Caco-2 (cell line): Measurements from ENCODE around the gene AKT2. TPM values are rescaled to one million over a fixed set of nuclear protein-coding genes. Genes with fewer than 3 reads are reported as not detected.

Source experiments
- BruUV-seq: library from RNA; stranded (reverse); fragments of 400-500 nt; replicated peaks from 2 replicates; lab custom pipeline; 2021; lab: Mats Ljungman, UMichigan
- CTCF ChIA-PET: fragments of 300-600 bp; sonication (Branson Sonifier 250); formaldehyde crosslinking; loops from one replicate; lab custom pipeline; 2022; ENCODE audit warnings: antibody characterized with exemption; lab: Charles Lee
- POLR2A ChIA-PET: fragments of 300-600 bp; sonication (Branson Sonifier 250); formaldehyde crosslinking; loops from one replicate; lab custom pipeline; 2022; ENCODE audit warnings: antibody characterized with exemption; lab: Charles Lee
- DNase-seq, 2 experiments: peaks; one replicate each; pipeline versions ENCODE4 v3.0.0 to v3.0.0-alpha.2; 2020 to 2022
- H3K27me3 ChIP-seq: replicated peaks from 2 replicates; pipeline ENCODE4 v1.6.0; 2011; ENCODE audit warnings: low read length; ENCODE audit not compliant: control insufficient read depth, insufficient read depth
- H3K36me3 ChIP-seq: 2 replicates; pipeline ENCODE4 v1.5.1; 2011; ENCODE audit warnings: low read length; ENCODE audit not compliant: control insufficient read depth, insufficient read depth
- H3K4me1 ChIP-seq: fragments of 250-450 bp; sonication (Bioruptor Pico); 2 replicates; pipeline ENCODE4 v1.5.1; 2020; ENCODE audit warnings: mild to moderate bottlenecking
- H3K4me3 ChIP-seq: 2 replicates; pipeline ENCODE4 v1.5.1; 2011; ENCODE audit warnings: low read depth, mild to moderate bottlenecking, control low read depth, low read length
- H3K9me3 ChIP-seq: fragments of 250-450 bp; sonication (Bioruptor Pico); 2 replicates; pipeline ENCODE4 v1.5.1; 2020; ENCODE audit warnings: mild to moderate bottlenecking, moderate library complexity
- H3K27ac Mint-ChIP-seq: one replicate; pipeline ENCODE4 v1.8.0; 2022; ENCODE audit warnings: mixed read lengths; ENCODE audit not compliant: unreplicated experiment
- H3K27me3 Mint-ChIP-seq: one replicate; pipeline ENCODE4 v1.8.0; 2022; ENCODE audit warnings: mixed read lengths; ENCODE audit not compliant: insufficient read depth, unreplicated experiment
- H3K36me3 Mint-ChIP-seq: one replicate; pipeline ENCODE4 v1.8.0; 2022; ENCODE audit warnings: mild to moderate bottlenecking, mixed read lengths; ENCODE audit not compliant: insufficient read depth, unreplicated experiment
- H3K4me1 Mint-ChIP-seq: one replicate; pipeline ENCODE4 v1.8.0; 2022; ENCODE audit warnings: low read depth, mixed read lengths; ENCODE audit not compliant: unreplicated experiment
- H3K4me3 Mint-ChIP-seq: one replicate; pipeline ENCODE4 v1.8.0; 2022; ENCODE audit warnings: mild to moderate bottlenecking, moderate library complexity, mixed read lengths; ENCODE audit not compliant: unreplicated experiment
- H3K9me3 Mint-ChIP-seq: one replicate; pipeline ENCODE4 v1.8.0; 2022; ENCODE audit warnings: mixed read lengths; ENCODE audit not compliant: unreplicated experiment
- intact Hi-C: fragments of 100-400 bp; cut with micrococcal nuclease; formaldehyde crosslinking; loops from one replicate; pipeline ENCODE4 v1.10.0; 2022; ENCODE audit not compliant: unreplicated experiment
- total RNA-seq: library from RNA; stranded (reverse); gene quantifications from 2 replicates; pipeline ENCODE4 v1.2.3, GENCODE V29; 2022
- TF ChIP-seq, protein P1 (sequence below), 2 experiments: fragments of 200-600 bp in 1 of 2; IDR thresholded peaks; 1 replicate in 1 of 2; 2 replicates in 1 of 2; pipeline versions ENCODE4 v1.5.1 to v1.8.0; 2011 to 2022; ENCODE audit warnings: antibody characterized with exemption in 1 of 2, control low read depth in 1 of 2, inconsistent platforms in 1 of 2, low read depth in 1 of 2, low read length in 1 of 2, mild to moderate bottlenecking in 1 of 2, moderate library complexity in 1 of 2; ENCODE audit not compliant: insufficient read depth in 1 of 2, severe bottlenecking in 1 of 2, unreplicated experiment in 1 of 2

Gene AKT2
- total RNA-seq, 1 experiment from 2014 or later, result 169 TPM

DNA sequence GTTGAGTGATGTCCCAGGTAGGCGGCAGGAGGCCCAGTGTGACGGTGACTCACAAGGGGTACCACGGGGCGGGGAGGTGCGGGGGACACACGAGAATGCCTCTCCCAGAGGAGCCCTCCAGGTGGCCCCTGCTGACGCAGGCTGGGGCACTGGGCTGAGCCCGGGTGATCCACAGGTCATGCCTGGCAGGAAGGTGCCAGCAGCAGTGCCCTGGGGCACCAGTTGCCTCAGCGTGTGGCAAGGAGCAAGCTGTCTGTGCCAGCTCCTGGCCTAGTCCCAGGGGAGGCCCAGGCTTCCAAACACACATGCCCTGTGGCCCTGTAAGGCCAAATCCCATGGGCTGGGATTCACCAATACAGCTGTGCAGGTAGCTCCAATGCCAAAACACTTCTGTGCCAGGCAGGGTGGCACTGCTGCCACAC, 28.0 kb downstream of the AKT2 start:
- H3K9me3 ChIP-seq, result no peaks in the 10 kb centered on the region
- H3K4me3 ChIP-seq, result no peak overlapping the region
- H3K36me3 Mint-ChIP-seq, result peaks cover 29% of the 10 kb centered on the region
- H3K4me1 ChIP-seq, result peaks cover 12% of the 10 kb centered on the region
- no peaks in the 10 kb centered on the region for H3K27me3 Mint-ChIP-seq
- ChIA-PET CTCF (no interaction called here), POLR2A (no interaction called here)
- H3K4me3 Mint-ChIP-seq, result no peak overlapping the region
- peaks cover 12% of the 10 kb centered on the region for H3K4me1 Mint-ChIP-seq
- intact Hi-C loops, result no loop called here
- no peaks in the 10 kb centered on the region; the same call in 1 of the 2 replicates for H3K36me3 ChIP-seq
- H3K9me3 Mint-ChIP-seq, result no peaks in the 10 kb centered on the region
- no TSS peak for BruUV-seq
- H3K27me3 ChIP-seq, result no peaks in the 10 kb centered on the region
- no peak overlapping the region for H3K27ac Mint-ChIP-seq
- TF ChIP-seq, protein P1, sequence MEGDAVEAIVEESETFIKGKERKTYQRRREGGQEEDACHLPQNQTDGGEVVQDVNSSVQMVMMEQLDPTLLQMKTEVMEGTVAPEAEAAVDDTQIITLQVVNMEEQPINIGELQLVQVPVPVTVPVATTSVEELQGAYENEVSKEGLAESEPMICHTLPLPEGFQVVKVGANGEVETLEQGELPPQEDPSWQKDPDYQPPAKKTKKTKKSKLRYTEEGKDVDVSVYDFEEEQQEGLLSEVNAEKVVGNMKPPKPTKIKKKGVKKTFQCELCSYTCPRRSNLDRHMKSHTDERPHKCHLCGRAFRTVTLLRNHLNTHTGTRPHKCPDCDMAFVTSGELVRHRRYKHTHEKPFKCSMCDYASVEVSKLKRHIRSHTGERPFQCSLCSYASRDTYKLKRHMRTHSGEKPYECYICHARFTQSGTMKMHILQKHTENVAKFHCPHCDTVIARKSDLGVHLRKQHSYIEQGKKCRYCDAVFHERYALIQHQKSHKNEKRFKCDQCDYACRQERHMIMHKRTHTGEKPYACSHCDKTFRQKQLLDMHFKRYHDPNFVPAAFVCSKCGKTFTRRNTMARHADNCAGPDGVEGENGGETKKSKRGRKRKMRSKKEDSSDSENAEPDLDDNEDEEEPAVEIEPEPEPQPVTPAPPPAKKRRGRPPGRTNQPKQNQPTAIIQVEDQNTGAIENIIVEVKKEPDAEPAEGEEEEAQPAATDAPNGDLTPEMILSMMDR (IDR thresholded peaks at IDR 0.05; ENCODE audit: insufficient read depth in 1 of 2, low read depth in 1 of 2, low read length in 1 of 2, severe bottlenecking in 1 of 2, unreplicated experiment in 1 of 2), result no peak
- DNase-seq, result no peak

DNA sequence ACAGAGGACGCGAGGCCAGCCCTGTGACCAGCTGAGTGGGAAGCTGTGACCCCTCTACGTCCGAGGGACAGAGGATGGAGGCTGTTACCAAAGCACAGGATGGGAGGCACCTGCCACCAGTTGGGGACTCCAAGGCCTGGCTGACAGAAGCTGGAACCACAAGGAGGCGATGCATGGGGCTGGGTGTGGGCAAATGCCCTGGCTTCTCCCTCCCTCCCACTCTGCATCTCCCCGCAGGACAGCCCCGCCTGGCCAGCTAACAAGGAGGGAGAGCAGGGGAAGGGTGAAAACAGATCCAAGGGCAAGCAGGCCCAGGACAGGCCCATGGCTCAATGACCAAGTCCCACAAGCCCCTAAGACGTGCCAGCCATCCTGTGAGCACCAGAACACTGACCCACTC, 28.6 kb downstream of the AKT2 start:
- DNase-seq, result no peak
- H3K4me1 Mint-ChIP-seq, result peaks cover 12% of the 10 kb centered on the region
- no peak overlapping the region for H3K4me3 ChIP-seq
- no peaks in the 10 kb centered on the region; the same call in 1 of the 2 replicates for H3K36me3 ChIP-seq
- H3K27me3 ChIP-seq, result no peaks in the 10 kb centered on the region
- intact Hi-C loops, result no loop called here
- no peaks in the 10 kb centered on the region for H3K9me3 ChIP-seq
- H3K27ac Mint-ChIP-seq, result no peak overlapping the region
- CTCF ChIA-PET, result interaction anchor here (0.6 kb wide), 1 partner anchor 92 kb away, joined by 6 read pairs; the partner anchor contains the start of genes C19orf47 and PLD3
- TF ChIP-seq, protein P1 (IDR thresholded peaks at IDR 0.05; ENCODE audit: insufficient read depth in 1 of 2, low read depth in 1 of 2, low read length in 1 of 2, severe bottlenecking in 1 of 2, unreplicated experiment in 1 of 2), result no peak
- no peak overlapping the region for H3K4me3 Mint-ChIP-seq
- no peaks in the 10 kb centered on the region for H3K27me3 Mint-ChIP-seq
- H3K4me1 ChIP-seq, result peaks cover 13% of the 10 kb centered on the region
- BruUV-seq, result no TSS peak
- peaks cover 29% of the 10 kb centered on the region for H3K36me3 Mint-ChIP-seq
- H3K9me3 Mint-ChIP-seq, result no peaks in the 10 kb centered on the region
- POLR2A ChIA-PET, result no interaction called here

DNA sequence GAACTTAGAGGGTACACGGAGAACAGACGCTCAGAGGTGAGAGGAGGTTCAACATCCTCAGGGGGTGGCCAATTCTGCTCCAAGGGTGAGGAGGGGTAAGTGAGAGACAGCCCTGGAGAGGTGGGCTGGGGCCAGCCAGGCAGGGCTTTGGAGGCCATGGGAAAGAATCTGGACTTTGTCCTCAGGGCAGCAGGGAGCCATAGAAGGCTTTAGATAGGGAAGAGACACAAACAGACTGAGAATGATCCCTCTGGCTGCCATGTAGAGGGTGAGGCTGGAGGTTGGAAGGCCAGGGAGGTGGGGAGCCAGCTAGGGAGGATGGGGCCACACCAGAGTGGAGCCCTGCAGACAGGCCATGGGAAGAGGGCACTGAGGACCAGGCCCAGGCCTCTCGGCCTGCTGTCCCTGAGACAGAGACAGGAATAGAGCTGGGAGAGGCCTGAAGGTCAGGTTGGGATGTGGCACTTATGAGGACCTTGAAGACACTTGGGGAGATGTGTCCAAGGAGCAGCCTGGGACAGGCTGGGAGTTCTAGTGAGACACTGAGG, 29.5 kb downstream of the AKT2 start:
- H3K9me3 Mint-ChIP-seq, result no peaks in the 10 kb centered on the region
- H3K27ac Mint-ChIP-seq, result peak overlapping the region; percentile 11
- ChIA-PET POLR2A (no interaction called here), CTCF (no interaction called here)
- H3K4me1 Mint-ChIP-seq, result peaks cover 12% of the 10 kb centered on the region
- Histone ChIP-seq H3K4me3 (no peak overlapping the region), H3K27me3 (no peaks in the 10 kb centered on the region), H3K4me1 (peaks cover 15% of the 10 kb centered on the region), H3K9me3 (no peaks in the 10 kb centered on the region), H3K36me3 (no peaks in the 10 kb centered on the region; the same call in 1 of the 2 replicates)
- H3K36me3 Mint-ChIP-seq, result peaks cover 29% of the 10 kb centered on the region
- no peak overlapping the region for H3K4me3 Mint-ChIP-seq
- no peaks in the 10 kb centered on the region for H3K27me3 Mint-ChIP-seq
- no peak for DNase-seq
- intact Hi-C loops, result no loop called here
- BruUV-seq, result no TSS peak
- TF ChIP-seq, protein P1 (IDR thresholded peaks at IDR 0.05; ENCODE audit: insufficient read depth in 1 of 2, low read depth in 1 of 2, low read length in 1 of 2, severe bottlenecking in 1 of 2, unreplicated experiment in 1 of 2), result no peak
